Measurements from ENCODE around the gene PLA2G6.

- TF ChIP-seq CTCF (IDR thresholded peaks at IDR 0.05): no peak
- TF ChIP-seq POLR2A (IDR thresholded peaks at IDR 0.05): no peak
Measured at GRCh38 chr22:38213319-38213989, 31.8 kb upstream of the PLA2G6 start.
